IPS DF 4.7 (cell line): ENCODE measurements around the gene SPATA31C1.
A peak's percentile ranks its signal among the peaks of the same experiment; 100 is the strongest.
"Not testable (repeated sequence)": the region's sequence is repeated elsewhere in the genome, so short reads cannot be mapped to it uniquely, and the experiment has no call there.

Source experiments
- DNase-seq: peaks from one replicate; pipeline ENCODE4 v3.0.0-alpha.2; 2013; ENCODE audit warnings: low spot score; ENCODE audit errors: extremely low read depth

Gene SPATA31C1

DNA sequence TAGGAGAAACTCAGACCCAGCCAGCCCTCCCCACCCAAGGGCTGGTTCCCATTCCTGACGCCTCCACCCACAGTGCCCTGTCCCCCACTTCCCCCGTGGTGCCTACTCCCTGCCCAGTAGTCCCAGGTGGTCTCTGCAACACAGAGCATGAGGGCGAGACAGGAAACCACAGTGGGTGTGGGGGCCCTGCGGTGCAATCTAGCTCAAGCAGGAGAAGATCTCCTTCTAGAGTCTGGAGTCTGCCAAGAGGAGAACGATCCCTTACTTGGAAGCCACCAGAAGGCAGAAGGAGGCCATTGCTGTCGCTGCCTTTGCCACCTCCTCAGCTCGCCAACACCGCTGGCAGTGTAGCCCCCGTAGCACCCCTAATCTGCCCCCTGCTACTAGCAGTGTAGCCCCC lies 20.2 kb downstream of the SPATA31C1 start:
- DNase-seq: not testable (repeated sequence)

DNA sequence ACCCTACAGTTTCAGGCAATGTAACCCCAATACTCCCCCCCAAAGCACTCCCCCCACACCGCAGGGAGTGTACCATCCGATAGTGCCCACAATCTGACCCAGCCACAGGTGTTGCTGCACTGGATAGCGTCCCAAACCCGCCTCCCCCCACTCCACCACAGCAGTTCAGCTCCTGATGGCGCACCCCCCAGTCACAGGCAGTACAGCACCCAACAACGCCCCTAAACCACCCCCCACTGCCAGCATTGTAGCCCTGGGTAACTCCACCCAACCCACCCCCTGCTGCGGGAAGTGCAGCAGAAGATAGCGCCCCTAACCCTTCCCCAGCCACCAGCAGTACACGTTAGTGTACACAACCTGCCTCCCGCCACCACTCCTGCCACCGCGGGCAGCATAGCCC lies 20.6 kb downstream of the SPATA31C1 start:
- not testable (repeated sequence) for DNase-seq

DNA sequence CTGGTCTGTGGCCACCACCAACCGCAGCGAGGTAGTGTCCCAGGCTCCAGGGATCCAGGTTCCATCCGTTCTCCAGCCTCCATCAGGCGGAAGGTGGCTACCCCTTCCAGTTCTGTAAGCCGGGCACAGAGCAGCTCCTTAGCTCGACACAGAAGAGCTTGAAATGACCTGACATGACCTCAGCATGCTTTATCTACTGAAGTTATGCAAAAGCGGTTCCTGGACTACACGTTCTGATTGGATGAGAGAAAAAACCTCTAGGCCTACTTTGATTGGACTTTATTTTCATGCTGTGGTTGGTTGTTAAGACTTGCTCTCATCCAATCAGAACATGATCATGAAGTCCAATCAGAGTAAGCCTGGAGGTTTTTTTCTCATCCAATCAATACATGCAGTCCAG lies 21.3 kb downstream of the SPATA31C1 start:
- DNase-seq: not testable (repeated sequence)

DNA sequence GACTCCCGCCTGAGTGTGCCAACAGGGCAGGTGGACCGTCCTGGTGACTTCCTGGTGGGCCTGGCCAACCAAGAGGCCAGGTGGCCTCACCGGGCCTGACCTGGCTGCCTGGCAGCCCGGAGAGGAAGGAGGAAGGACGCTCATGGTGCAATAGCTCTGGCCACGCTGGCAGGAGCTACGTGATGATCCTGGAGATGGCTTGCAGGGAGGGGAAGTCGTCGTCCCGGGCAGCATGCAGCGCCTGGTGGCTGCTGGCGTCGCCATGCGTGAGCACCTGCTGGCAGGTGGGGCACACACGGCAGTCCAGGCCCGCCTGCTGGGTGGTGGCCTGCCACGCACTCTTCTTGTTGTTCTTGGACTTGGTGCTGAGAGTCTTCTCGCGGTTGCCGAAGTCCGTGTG lies 26.3 kb downstream of the SPATA31C1 start:
- DNase-seq: no peak

DNA sequence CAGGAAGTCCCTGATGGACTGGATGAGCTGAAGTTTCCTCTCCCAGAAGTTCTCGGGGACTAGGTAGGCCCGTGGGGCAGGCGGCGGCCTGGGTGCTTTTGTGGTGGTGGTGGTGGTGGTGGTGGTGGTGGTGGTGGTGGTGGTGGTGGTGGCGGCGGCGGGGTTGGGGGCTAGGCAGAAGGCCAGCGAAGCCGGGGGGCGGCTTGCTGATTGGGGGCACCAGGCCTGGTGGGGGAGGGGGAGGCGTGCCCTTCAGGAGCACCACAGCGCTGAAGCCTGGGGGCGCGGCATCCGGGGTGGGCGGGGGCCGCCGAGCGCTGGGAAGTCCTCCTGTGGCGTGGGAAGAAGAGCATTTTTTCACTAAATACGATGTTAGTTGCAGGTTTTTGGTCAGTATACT lies 26.9 kb downstream of the SPATA31C1 start:
- no peak for DNase-seq

DNA sequence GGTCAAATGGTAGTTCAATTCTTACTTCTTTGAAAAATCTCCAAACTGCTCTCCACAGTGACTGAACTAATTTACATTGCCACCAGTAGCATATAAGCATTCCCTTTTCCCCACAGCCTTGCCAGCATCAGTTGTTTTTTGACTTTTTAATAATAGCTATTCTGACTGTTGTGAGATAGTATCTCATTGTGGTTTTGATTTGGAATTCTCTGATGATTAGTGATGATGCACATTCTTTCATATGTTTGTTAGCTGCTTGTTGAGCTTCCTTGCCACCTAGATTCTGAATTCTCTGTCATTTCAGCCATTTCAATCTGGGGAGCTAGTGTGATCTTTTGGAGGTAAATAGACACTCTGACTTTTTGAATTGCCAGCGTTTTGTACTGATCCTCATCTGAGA lies 32.5 kb downstream of the SPATA31C1 start:
- DNase-seq: no peak

DNA sequence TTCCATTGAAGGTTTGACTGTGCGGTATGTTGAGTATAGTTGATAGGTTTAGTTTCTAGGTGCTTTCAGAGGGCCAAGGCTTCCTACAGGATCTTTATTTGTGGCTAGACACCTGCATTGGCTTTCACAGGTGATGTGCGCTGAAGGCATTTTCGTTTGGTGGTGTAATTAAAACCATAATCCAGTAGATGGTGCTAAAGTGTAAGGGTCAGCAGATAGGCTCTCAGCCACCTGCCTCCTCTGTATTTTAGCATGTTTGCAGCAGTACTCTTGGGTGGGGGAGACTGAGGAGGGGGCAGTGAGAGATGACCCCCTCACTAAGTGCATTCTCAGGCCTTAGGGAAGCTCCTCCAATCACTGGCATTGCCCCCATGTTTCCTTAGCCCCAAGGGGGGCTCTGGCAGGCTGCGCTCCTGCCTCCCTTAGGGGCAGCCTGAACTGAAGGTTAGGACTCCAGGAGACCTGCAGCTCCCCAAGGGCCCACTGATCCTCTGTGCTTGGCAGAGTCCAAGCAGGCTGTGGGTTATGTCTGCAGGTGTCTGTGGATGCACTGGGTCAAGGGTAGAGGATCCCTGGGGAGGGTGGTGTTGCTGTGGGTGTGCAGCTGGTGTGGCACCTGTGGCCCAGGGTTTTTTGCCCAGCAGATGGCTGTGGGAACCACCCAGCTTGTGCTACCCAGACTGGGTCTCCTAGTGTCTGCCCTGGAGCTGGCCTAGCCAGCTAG lies 33.2 kb downstream of the SPATA31C1 start:
- peak; percentile 25 for DNase-seq

DNA sequence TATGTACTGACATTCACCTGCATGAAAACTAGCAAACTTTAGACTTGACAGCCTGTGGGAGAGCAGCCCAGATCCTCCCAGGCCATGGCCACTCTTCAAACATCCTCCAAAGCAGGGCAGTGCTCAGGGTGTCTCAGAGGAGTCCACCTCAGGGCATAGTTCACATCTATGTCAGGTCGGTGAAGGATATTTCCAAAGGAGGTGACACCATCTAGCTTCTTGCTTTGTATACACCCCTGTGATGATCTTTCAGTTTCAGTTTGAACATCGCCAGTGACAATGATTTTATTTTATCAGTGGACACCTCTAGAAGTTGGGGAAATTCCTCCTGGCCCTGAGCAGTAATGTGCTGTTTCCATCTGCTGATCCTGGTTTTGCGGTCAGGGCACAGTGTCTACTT lies 36.5 kb downstream of the SPATA31C1 start:
- no peak for DNase-seq

DNA sequence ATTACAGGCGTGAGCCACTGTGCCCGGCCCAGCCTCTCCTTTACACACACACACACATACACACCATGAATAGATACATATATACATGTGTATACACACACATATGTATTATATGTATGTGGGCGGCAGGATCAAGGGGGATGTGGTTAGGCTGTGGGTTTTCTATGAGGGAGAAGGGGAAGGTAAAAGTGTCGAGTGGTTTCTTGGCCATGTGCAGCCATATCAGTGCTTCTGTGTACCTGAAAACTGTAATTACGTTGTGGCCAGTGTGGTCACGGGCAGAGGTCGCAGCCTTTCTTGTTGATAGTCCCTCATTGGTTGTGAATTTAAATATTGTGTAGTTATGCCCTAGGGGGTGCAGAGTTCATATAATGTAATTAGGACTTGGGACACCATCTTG lies 40.1 kb downstream of the SPATA31C1 start:
- no peak for DNase-seq

DNA sequence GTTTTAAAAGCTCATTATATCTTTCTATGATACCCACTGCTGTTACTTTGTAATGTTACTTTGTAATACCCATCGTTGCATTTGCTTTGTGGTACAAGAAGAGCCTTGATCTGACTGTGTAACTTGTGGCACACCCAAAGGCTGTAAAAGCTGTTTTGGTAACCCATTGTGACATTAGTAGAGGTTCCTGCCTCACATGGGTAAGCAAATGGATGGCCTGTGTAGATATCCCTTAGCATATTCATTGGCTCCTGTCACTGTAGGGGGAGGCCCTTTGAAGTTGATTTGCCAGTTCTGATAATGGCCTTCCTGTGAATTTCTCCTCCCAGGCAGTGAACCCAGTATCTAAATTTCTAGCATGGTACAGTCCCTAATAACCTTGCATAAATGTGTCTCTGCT lies 40.8 kb downstream of the SPATA31C1 start:
- DNase-seq: no peak

DNA sequence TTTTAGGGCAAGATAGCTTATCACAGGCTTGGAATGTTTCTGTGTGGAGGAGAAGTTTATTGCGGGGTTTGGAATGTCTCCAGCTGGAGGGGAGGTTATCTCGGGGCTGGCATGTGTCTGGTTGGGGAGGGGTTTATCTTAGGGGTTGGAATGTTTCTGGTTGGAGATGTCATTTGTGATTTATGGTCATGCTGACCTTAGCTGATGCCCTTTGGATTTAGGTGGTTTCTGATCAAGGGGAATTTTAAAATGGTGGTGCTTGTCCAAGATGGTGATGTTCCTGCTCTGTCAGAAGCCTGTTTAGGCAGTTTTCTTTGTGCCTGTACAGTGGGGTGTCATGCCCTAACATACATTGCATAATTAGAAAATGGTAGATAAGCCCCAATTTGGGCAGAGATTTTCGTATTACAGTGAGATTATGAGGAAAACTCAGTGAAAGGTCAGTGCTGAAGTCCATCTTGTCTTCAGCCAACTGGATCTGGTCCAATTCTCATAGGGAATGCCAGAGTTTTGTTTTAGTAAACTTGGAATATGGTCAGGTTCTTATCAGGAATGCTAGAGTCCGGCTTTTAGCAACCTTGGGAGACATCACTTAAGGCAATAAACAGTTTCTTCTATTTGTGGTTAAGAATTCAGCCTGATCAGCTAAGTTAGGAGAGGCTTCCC lies 42.3 kb downstream of the SPATA31C1 start:
- no peak for DNase-seq

DNA sequence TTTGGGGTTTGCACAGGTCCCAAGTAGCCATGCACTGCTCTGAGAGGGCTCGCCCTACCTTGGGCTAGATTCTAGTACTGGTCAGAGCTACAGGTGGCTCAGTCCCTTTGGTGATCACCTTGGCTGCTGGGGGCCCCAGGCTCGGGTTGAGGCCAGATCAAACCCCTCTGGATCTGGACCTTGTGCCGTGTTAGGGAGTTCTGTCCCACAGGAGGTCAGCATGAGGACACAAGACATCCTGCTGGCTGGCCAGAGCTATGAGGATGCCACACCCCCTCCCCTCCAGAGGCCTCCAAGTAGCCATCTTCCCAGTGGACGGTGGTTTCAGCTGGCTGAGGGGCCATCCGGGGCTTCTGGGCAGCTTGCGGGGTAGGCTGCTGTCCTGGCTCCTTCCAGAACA lies 46.0 kb downstream of the SPATA31C1 start:
- no peak for DNase-seq

DNA sequence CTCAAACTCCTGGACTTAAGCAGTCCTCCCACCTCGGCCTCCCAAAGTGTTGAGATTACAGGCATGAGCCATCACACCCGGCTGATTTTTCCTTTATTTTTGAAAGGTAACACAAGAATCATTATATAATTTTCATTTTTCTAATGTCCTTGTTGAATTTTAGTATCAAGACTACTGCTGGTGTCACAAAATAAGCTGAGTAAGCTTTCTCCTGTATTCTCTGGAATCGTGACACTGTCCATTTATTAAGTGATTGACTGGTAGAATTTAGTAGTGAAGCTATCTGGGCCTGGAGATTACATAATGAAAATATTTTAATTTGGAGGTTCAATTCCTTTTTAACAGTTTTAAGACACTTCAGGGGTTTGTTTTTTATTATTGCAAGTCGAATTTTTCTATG lies 47.1 kb downstream of the SPATA31C1 start:
- DNase-seq: no peak

DNA sequence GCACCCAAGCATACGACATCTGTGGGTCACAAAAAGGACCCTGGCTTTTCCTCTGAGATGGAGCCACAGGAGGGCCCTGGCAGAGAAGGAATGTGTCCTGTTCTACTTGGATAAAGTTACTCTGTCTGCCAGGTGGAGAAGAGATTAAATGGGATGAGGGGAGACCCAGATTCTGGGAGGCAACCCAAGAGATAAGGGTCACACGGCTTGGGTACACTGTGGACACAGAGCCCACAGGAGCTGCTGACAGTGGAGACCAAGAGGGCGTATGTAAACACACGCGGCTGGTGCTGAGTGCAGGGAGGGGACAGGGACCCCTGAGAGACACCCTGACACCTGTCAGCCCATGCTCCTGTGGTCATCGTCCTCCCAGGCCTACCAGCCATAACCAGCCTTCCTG lies 50.4 kb downstream of the SPATA31C1 start:
- no peak for DNase-seq

DNA sequence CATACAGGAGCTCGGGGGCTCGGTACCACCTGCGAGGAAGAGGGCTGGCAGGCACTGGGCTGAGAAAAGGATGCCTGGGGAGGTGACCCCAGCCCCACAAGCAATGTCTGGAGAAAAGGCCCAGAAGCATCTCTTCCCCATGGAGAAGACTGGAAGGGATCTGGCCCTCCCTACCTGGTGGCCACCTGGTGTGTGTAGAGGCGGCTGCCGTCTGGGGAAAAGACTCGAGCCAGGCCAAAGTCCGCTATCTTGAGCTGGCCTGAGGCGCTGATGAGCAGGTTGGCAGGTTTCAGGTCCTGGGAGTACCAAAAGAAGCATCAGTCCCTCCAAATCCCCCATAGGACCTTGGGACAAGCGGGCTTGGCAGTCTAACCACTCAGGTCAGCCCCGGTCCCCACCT lies 52.8 kb downstream of the SPATA31C1 start:
- no peak for DNase-seq

DNA sequence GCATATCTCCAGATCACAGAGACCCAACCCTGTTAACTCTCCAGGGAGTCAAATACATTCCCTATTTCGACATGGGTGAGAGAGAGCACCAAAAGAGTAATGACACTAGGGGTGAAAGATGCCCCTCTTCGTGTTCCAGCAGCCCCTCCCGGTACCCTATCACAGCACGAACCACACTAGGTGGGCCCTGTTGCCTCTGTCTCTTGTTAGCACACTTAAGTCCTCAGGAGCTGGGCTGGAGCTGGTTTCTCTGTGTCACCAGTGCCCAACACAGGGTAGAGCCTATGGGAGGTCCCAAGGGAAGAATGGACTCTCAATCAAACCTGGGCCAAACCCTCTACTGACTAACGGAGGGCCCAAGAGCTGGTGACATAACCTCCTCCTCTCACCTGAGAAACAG lies 55.4 kb downstream of the SPATA31C1 start:
- no peak for DNase-seq
